Pericardium fibroblast (primary cell): ENCODE data around the gene PSG2. TPM values are rescaled to one million over a fixed set of nuclear protein-coding genes. Genes with fewer than 3 reads are reported as not detected.

ENCODE experiments used
- total RNA-seq: library from RNA; depleted of rRNA; stranded (reverse); fragments of >200 nt; gene quantifications from 2 replicates; pipeline ENCODE4 v1.2.3, GENCODE V29; 2015

The PSG2 gene
- not detected in 2 replicates for total RNA-seq

GRCh38 chr19:43082601-43083000, at the start of gene PSG2:
Gene PSG2, minus strand, starts transcription at chr19:43082701. Its CDS starts 132 bp downstream, at chr19:43082569.

GRCh38 chr19:43026369-43026768, 56.1 kb downstream of the PSG2 start, which contains the start of gene PSG11:
Gene PSG11, minus strand, starts transcription at chr19:43026469. Its CDS starts 97 bp downstream, at chr19:43026372.

Other genes with a start within 250 kb of the PSG2 start
- gene PSG1, start 203.0 kb downstream of the PSG2 start, total RNA-seq, result not detected in 2 replicates
- gene PSG6, start 164.8 kb downstream of the PSG2 start, total RNA-seq, result not detected in 2 replicates
- not detected in 2 replicates for gene PSG7, start 145.5 kb downstream of the PSG2 start, total RNA-seq
- gene PSG11, start 56.2 kb downstream of the PSG2 start, total RNA-seq, result not detected in 2 replicates
- gene PSG5, start 103.8 kb upstream of the PSG2 start, total RNA-seq, result not detected in 2 replicates
- gene PSG4, start 122.9 kb upstream of the PSG2 start, total RNA-seq, result 0.12 TPM in 1 of 2 replicates, not detected in the other
- gene PSG9, start 186.8 kb upstream of the PSG2 start, total RNA-seq, result not detected in 2 replicates